ENCODE data around the gene THG1L. TPM values are rescaled to one million over a fixed set of nuclear protein-coding genes. Genes with fewer than 3 reads are reported as not detected.

THG1L gene
- total and polyA plus RNA-seq, 10 donors, result 7.5 to 17.8 (median 9.1) TPM

- WGBS, 5 donors, result 83 to 89% (median 88%) methylated on average over 11 of the region's 11 CpGs
- no peaks in the 10 kb centered on the region for H3K27me3 ChIP-seq (replicated peaks in 1 of 7)
- no peak overlapping the region for H3K27ac ChIP-seq
- H3K9me3 ChIP-seq, result no peaks in the 10 kb centered on the region
- TF ChIP-seq POLR2AphosphoS5 (IDR thresholded peaks at IDR 0.05) (no peak), CTCF (IDR thresholded peaks at IDR 0.05 in 8 of 11, conservative IDR thresholded peaks at IDR 0.05 in 3 of 11) (no peak), POLR2A (IDR thresholded peaks at IDR 0.05) (no peak)
- DNase-seq, result no peak
- H3K36me3 ChIP-seq, result peaks cover 0 to 36% (median 24%) of the 10 kb centered on the region in 6 donors
- no peak overlapping the region for H3K4me3 ChIP-seq
- H3K4me1 ChIP-seq, result peaks cover 3 to 14% (median 10%) of the 10 kb centered on the region in 6 donors
- intact Hi-C loops (cut with DNase I; ENCODE audit: low total_unique reads), result no loop called here
Measured at GRCh38 chr5:157749462-157749799, 18.2 kb downstream of the THG1L start.

- Histone ChIP-seq H3K27me3 (replicated peaks in 1 of 7) (no peaks in the 10 kb centered on the region), H3K4me1 (peaks cover 0 to 5% (median under 1%) of the 10 kb centered on the region in 6 donors), H3K4me3 (no peak overlapping the region), H3K9me3 (no peaks in the 10 kb centered on the region), H3K27ac (no peak overlapping the region), H3K36me3 (peaks cover 0 to 45% (median 32%) of the 10 kb centered on the region in 6 donors)
- WGBS, 5 donors, result 89 to 96% (median 92%) methylated on average over 1 of the region's 1 CpG
- TF ChIP-seq CTCF (IDR thresholded peaks at IDR 0.05 in 8 of 11, conservative IDR thresholded peaks at IDR 0.05 in 3 of 11) (no peak), POLR2AphosphoS5 (IDR thresholded peaks at IDR 0.05) (no peak), POLR2A (IDR thresholded peaks at IDR 0.05) (no peak)
- intact Hi-C loops (cut with DNase I; ENCODE audit: low total_unique reads), result no loop called here
- DNase-seq, result no peak
Measured at GRCh38 chr5:157750320-157750719, 19.1 kb downstream of the THG1L start.

GRCh38 chr5:157756122-157756521 lies 24.9 kb downstream of the THG1L start:
- 93 to 100% (median 99%) methylated on average over 3 of the region's 3 CpGs for WGBS, 5 donors

GRCh38 chr5:157758706-157759105 lies 27.5 kb downstream of the THG1L start:
- DNase-seq, result no peak
- TF ChIP-seq POLR2AphosphoS5 (IDR thresholded peaks at IDR 0.05) (no peak), POLR2A (IDR thresholded peaks at IDR 0.05) (no peak), CTCF (IDR thresholded peaks at IDR 0.05 in 8 of 11, conservative IDR thresholded peaks at IDR 0.05 in 3 of 11) (no peak)
- Histone ChIP-seq H3K27ac (no peak overlapping the region), H3K36me3 (peaks cover 3 to 67% (median 28%) of the 10 kb centered on the region in 6 donors), H3K9me3 (no peaks in the 10 kb centered on the region), H3K27me3 (replicated peaks in 1 of 7) (no peaks in the 10 kb centered on the region), H3K4me3 (no peak overlapping the region), H3K4me1 (peaks cover 0 to 7% (median 6%) of the 10 kb centered on the region in 6 donors)
- whole genome bisulfite sequencing, 5 donors, result 67 to 88% (median 83%) methylated on average over 1 of the region's 1 CpG
- intact Hi-C loops (cut with DNase I; ENCODE audit: low total_unique reads), result no loop called here

More at GRCh38 chr5:157756122-157756521, 24.9 kb downstream of the THG1L start:
- Histone ChIP-seq H3K4me1 (no peaks in the 10 kb centered on the region), H3K27me3 (replicated peaks in 1 of 7) (no peaks in the 10 kb centered on the region), H3K27ac (no peak overlapping the region), H3K36me3 (peaks cover 3 to 93% (median 48%) of the 10 kb centered on the region in 6 donors), H3K4me3 (no peak overlapping the region), H3K9me3 (no peaks in the 10 kb centered on the region)
- DNase-seq, result no peak
- intact Hi-C loops (cut with DNase I; ENCODE audit: low total_unique reads), result no loop called here
- no peak for TF ChIP-seq CTCF (IDR thresholded peaks at IDR 0.05 in 8 of 11, conservative IDR thresholded peaks at IDR 0.05 in 3 of 11)
- no peak for TF ChIP-seq POLR2AphosphoS5 (IDR thresholded peaks at IDR 0.05)
- TF ChIP-seq POLR2A (IDR thresholded peaks at IDR 0.05), result no peak
